Parathyroid adenoma (tissue), 2 donors: ENCODE measurements around the gene XKR8.

Experiments used
- H2AFZ ChIP-seq: fragments of 300-600 bp; sonication (generic); one replicate; pipeline ENCODE4 v1.7.0; 2017; ENCODE audit warnings: antibody characterized with exemption, mild to moderate bottlenecking
- H3K27ac ChIP-seq: fragments of 300-600 bp; sonication (generic); one replicate; pipeline ENCODE4 v1.7.0; 2017
- H3K27me3 ChIP-seq: fragments of 300-600 bp; sonication (generic); one replicate; pipeline ENCODE4 v1.7.0; 2017; ENCODE audit warnings: low read length; ENCODE audit not compliant: control insufficient read depth, insufficient read depth
- H3K36me3 ChIP-seq: fragments of 300-600 bp; sonication (generic); one replicate; pipeline ENCODE4 v1.7.0; 2017; ENCODE audit warnings: low read length; ENCODE audit not compliant: control insufficient read depth, insufficient read depth
- H3K4me1 ChIP-seq: fragments of 300-600 bp; sonication (generic); one replicate; pipeline ENCODE4 v1.7.0; 2017; ENCODE audit warnings: control low read depth
- H3K4me2 ChIP-seq: fragments of 300-600 bp; sonication (generic); one replicate; pipeline ENCODE4 v1.7.0; 2017; ENCODE audit warnings: low read length
- H3K4me3 ChIP-seq: fragments of 300-600 bp; sonication (generic); one replicate; pipeline ENCODE4 v1.7.0; 2017; ENCODE audit warnings: low read depth, low read length
- H3K79me2 ChIP-seq: fragments of 300-600 bp; sonication (generic); one replicate; pipeline ENCODE4 v1.7.0; 2017; ENCODE audit warnings: control low read depth
- H3K9ac ChIP-seq: fragments of 300-600 bp; sonication (generic); one replicate; pipeline ENCODE4 v1.7.0; 2017; ENCODE audit warnings: mild to moderate bottlenecking
- H3K9me3 ChIP-seq: fragments of 300-600 bp; sonication (generic); one replicate; pipeline ENCODE4 v1.7.0; 2017; ENCODE audit warnings: low read length; ENCODE audit not compliant: control insufficient read depth
- CTCF ChIP-seq: fragments of 300-600 bp; sonication (generic); IDR thresholded peaks from one replicate; pipeline ENCODE4 v1.7.0; 2017; ENCODE audit warnings: antibody characterized with exemption, mild to moderate bottlenecking
- donor health status: primary hyperparathyroidism.

Gene XKR8

GRCh38 chr1:27968692-27969091 lies 8.9 kb downstream of the XKR8 start:
- Histone ChIP-seq H3K4me2 (no peak overlapping the region), H2AFZ (no peak overlapping the region), H3K4me1 (no peaks in the 10 kb centered on the region), H3K79me2 (no peaks in the 10 kb centered on the region), H3K4me3 (no peak overlapping the region), H3K27ac (no peak overlapping the region), H3K36me3 (no peaks in the 10 kb centered on the region), H3K9me3 (no peaks in the 10 kb centered on the region), H3K27me3 (no peaks in the 10 kb centered on the region), H3K9ac (no peak overlapping the region)
- TF ChIP-seq CTCF: no peak

GRCh38 chr1:27970401-27970800 lies 10.6 kb downstream of the XKR8 start:
- H3K4me3 ChIP-seq: no peak overlapping the region
- no peak overlapping the region for H3K9ac ChIP-seq
- no peaks in the 10 kb centered on the region for H3K79me2 ChIP-seq
- TF ChIP-seq CTCF: no peak
- no peaks in the 10 kb centered on the region for H3K4me1 ChIP-seq
- H3K27ac ChIP-seq: no peak overlapping the region
- H3K9me3 ChIP-seq: no peaks in the 10 kb centered on the region
- H2AFZ ChIP-seq: no peak overlapping the region
- H3K27me3 ChIP-seq: no peaks in the 10 kb centered on the region
- no peak overlapping the region for H3K4me2 ChIP-seq
- no peaks in the 10 kb centered on the region for H3K36me3 ChIP-seq

- Histone ChIP-seq H3K79me2 (no peaks in the 10 kb centered on the region), H3K36me3 (no peaks in the 10 kb centered on the region), H3K4me1 (no peaks in the 10 kb centered on the region), H2AFZ (no peak overlapping the region), H3K27ac (no peak overlapping the region), H3K27me3 (no peaks in the 10 kb centered on the region), H3K4me2 (no peak overlapping the region), H3K4me3 (no peak overlapping the region), H3K9ac (no peak overlapping the region), H3K9me3 (no peaks in the 10 kb centered on the region)
- TF ChIP-seq CTCF: no peak
These were observed 11.9 kb downstream of the XKR8 start for GRCh38 chr1:27971674-27972073.

- no peak overlapping the region for H3K4me3 ChIP-seq
- H3K4me2 ChIP-seq: no peak overlapping the region
- no peak overlapping the region for H3K27ac ChIP-seq
- no peak overlapping the region for H3K9ac ChIP-seq
- no peaks in the 10 kb centered on the region for H3K27me3 ChIP-seq
- H2AFZ ChIP-seq: no peak overlapping the region
- H3K36me3 ChIP-seq: no peaks in the 10 kb centered on the region
- TF ChIP-seq CTCF: no peak
- no peaks in the 10 kb centered on the region for H3K9me3 ChIP-seq
- no peaks in the 10 kb centered on the region for H3K79me2 ChIP-seq
- no peaks in the 10 kb centered on the region for H3K4me1 ChIP-seq
These were observed 12.4 kb downstream of the XKR8 start for GRCh38 chr1:27972141-27972540.

GRCh38 chr1:27973771-27974416 lies 14.1 kb downstream of the XKR8 start:
- Histone ChIP-seq H3K4me2 (peak overlapping the region; percentile 8), H3K79me2 (no peaks in the 10 kb centered on the region), H3K27me3 (no peaks in the 10 kb centered on the region), H3K36me3 (no peaks in the 10 kb centered on the region), H2AFZ (no peak overlapping the region), H3K4me1 (no peaks in the 10 kb centered on the region), H3K27ac (no peak overlapping the region), H3K9me3 (no peaks in the 10 kb centered on the region), H3K9ac (no peak overlapping the region), H3K4me3 (no peak overlapping the region)
- TF ChIP-seq CTCF: no peak
